ENCODE data around the gene RUSF1. TPM values are rescaled to one million over a fixed set of nuclear protein-coding genes. Genes with fewer than 3 reads are reported as not detected.
A peak's percentile ranks its signal among the peaks of the same experiment; 100 is the strongest.

RUSF1 gene
- polyA plus RNA-seq, 1 donor (not counting 4 experiments of a cell fraction or from before 2014, with no cell fraction given) = 17.4 TPM

DNA sequence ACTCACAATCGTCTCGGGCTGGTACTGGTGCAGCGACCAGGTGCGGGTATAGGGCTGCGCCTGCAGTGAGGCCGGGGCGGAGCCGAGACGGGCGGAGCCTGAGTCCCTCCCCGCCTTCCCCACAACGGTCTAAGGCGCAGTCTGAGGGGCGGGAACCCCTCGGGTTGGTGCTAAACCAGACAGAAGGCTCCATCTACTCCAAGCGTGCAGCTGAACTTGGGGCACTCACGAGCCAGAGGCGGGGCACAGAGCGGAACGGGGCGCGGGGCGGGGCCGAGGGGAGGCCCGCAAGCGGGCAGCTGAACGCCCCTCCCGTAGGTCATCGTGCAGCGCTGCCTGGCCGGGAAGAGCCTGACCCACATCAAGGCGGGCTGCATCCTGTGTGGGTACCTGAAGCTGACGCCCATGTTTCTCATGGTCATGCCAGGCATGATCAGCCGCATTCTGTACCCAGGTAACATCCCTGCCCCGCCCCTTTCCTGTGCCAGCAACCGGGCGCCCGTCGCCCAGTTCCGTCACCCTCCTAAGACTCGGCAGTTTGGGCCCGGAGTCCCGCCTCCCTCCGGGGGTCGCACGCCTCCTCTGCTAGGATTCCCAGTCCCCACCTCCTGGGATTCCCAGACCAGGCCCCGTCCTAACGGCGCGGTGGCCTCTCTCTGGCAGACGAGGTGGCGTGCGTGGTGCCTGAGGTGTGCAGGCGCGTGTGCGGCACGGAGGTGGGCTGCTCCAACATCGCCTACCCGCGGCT lies 20.3 kb downstream of the RUSF1 start:
- Histone ChIP-seq H4K20me1 (ENCODE audit: control insufficient read depth, extremely low read depth, insufficient read depth, low read length) (no peaks in the 10 kb centered on the region), H3K9me3 (ENCODE audit: control insufficient read depth, low read depth, low read length) (no peaks in the 10 kb centered on the region), H3K9ac (ENCODE audit: control insufficient read depth, extremely low read depth, insufficient read depth, low read length) (no peak overlapping the region), H3K79me2 (ENCODE audit: control insufficient read depth, insufficient read depth, low read length) (no peaks in the 10 kb centered on the region), H3K9me1 (ENCODE audit: control insufficient read depth, extremely low read depth, insufficient read depth, low read length) (no peaks in the 10 kb centered on the region), H3K27ac (ENCODE audit: control insufficient read depth, insufficient read depth, low read length) (no peak overlapping the region), H2AFZ (ENCODE audit: control insufficient read depth, low read length) (peak overlapping the region; percentile 91), H3K27me3 (ENCODE audit: control insufficient read depth, extremely low read depth, insufficient read depth, low read length) (peaks cover 16% of the 10 kb centered on the region), H3K4me1 (ENCODE audit: control insufficient read depth, extremely low read depth, insufficient read depth, low read length) (peaks cover 14% of the 10 kb centered on the region), H3K36me3 (ENCODE audit: control insufficient read depth in 2 of 2, extremely low read depth in 1 of 2, insufficient read depth in 2 of 2, low read length in 2 of 2) (peaks cover 0 to 4% of the 10 kb centered on the region in 2 experiments), H3K4me3 (ENCODE audit: control insufficient read depth in 2 of 3, extremely low read depth in 1 of 3, insufficient read depth in 2 of 3, low read depth in 1 of 3, low read length in 3 of 3) (peak overlapping the region; percentile 49 to 74 (median 72)), H3K4me2 (ENCODE audit: control insufficient read depth, extremely low read depth, insufficient read depth, low read depth, low read length) (peak overlapping the region; percentile 91)
- dilution Hi-C loops (cut with MboI; ENCODE audit: extremely low pct_ligation_motif_present, low sequenced_read_pairs) = no loop called here
- TF ChIP-seq EZH2 (IDR thresholded peaks at IDR 0.05; ENCODE audit: low read length) = no peak
- TF ChIP-seq, protein P1, sequence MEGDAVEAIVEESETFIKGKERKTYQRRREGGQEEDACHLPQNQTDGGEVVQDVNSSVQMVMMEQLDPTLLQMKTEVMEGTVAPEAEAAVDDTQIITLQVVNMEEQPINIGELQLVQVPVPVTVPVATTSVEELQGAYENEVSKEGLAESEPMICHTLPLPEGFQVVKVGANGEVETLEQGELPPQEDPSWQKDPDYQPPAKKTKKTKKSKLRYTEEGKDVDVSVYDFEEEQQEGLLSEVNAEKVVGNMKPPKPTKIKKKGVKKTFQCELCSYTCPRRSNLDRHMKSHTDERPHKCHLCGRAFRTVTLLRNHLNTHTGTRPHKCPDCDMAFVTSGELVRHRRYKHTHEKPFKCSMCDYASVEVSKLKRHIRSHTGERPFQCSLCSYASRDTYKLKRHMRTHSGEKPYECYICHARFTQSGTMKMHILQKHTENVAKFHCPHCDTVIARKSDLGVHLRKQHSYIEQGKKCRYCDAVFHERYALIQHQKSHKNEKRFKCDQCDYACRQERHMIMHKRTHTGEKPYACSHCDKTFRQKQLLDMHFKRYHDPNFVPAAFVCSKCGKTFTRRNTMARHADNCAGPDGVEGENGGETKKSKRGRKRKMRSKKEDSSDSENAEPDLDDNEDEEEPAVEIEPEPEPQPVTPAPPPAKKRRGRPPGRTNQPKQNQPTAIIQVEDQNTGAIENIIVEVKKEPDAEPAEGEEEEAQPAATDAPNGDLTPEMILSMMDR (optimal IDR thresholded peaks at IDR 0.05 in 1 of 3, IDR thresholded peaks at IDR 0.05 in 1 of 3, conservative IDR thresholded peaks at IDR 0.05 in 1 of 3; ENCODE audit: extremely low read depth in 1 of 3, insufficient read depth in 2 of 3, low read length in 3 of 3) = no peak
- DNase-seq (ENCODE audit: low read depth, low spot score) = no peak
- peak; percentile 76 for FAIRE-seq

DNA sequence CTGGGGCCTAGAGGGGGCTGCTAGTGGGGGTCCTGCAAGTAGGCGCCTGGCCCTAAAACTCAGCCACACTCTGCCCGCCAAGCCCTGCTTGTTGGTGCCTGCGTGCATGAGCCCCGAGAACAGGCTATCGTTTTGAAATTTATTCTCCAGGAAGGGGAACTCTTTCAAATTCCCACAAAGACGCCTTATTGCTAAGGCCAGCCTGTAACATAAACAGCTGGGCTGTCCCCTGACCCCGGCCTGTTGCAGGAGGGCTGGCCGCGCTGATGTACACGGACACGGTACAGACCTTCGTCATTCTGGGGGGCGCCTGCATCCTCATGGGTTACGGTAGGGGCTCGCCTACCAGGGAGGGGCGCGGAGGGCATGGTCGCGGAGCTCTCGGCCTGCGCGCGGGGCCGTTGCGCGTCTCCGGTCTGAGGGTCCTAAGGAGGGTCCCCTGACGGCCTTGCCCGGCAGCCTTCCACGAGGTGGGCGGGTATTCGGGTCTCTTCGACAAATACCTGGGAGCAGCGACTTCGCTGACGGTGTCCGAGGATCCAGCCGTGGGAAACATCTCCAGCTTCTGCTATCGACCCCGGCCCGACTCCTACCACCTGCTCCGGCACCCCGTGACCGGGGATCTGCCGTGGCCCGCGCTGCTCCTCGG lies 21.0 kb downstream of the RUSF1 start:
- H3K36me3 ChIP-seq (ENCODE audit: control insufficient read depth in 2 of 2, extremely low read depth in 1 of 2, insufficient read depth in 2 of 2, low read length in 2 of 2) = peaks cover 0 to 4% of the 10 kb centered on the region in 2 experiments
- peaks cover 16% of the 10 kb centered on the region for H3K27me3 ChIP-seq (ENCODE audit: control insufficient read depth, extremely low read depth, insufficient read depth, low read length)
- no peaks in the 10 kb centered on the region for H3K9me1 ChIP-seq (ENCODE audit: control insufficient read depth, extremely low read depth, insufficient read depth, low read length)
- H4K20me1 ChIP-seq (ENCODE audit: control insufficient read depth, extremely low read depth, insufficient read depth, low read length) = no peaks in the 10 kb centered on the region
- H3K27ac ChIP-seq (ENCODE audit: control insufficient read depth, insufficient read depth, low read length) = no peak overlapping the region
- H3K9me3 ChIP-seq (ENCODE audit: control insufficient read depth, low read depth, low read length) = no peaks in the 10 kb centered on the region
- DNase-seq (ENCODE audit: low read depth, low spot score) (no peak), FAIRE-seq (no peak)
- dilution Hi-C loops (cut with MboI; ENCODE audit: extremely low pct_ligation_motif_present, low sequenced_read_pairs) = no loop called here
- H3K4me2 ChIP-seq (ENCODE audit: control insufficient read depth, extremely low read depth, insufficient read depth, low read depth, low read length) = peak overlapping the region; percentile 91
- peak; percentile 22 for TF ChIP-seq EZH2 (IDR thresholded peaks at IDR 0.05; ENCODE audit: low read length)
- TF ChIP-seq, protein P1 (optimal IDR thresholded peaks at IDR 0.05 in 1 of 3, IDR thresholded peaks at IDR 0.05 in 1 of 3, conservative IDR thresholded peaks at IDR 0.05 in 1 of 3; ENCODE audit: extremely low read depth in 1 of 3, insufficient read depth in 2 of 3, low read length in 3 of 3) = no peak
- H3K4me3 ChIP-seq (ENCODE audit: control insufficient read depth in 2 of 3, extremely low read depth in 1 of 3, insufficient read depth in 2 of 3, low read depth in 1 of 3, low read length in 3 of 3) = peak overlapping the region; percentile 49 to 74 (median 72)
- no peak overlapping the region for H3K9ac ChIP-seq (ENCODE audit: control insufficient read depth, extremely low read depth, insufficient read depth, low read length)
- no peaks in the 10 kb centered on the region for H3K79me2 ChIP-seq (ENCODE audit: control insufficient read depth, insufficient read depth, low read length)
- H3K4me1 ChIP-seq (ENCODE audit: control insufficient read depth, extremely low read depth, insufficient read depth, low read length) = peaks cover 14% of the 10 kb centered on the region
- H2AFZ ChIP-seq (ENCODE audit: control insufficient read depth, low read length) = peak overlapping the region; percentile 91
